Measurements from ENCODE around the gene COG5. TPM values are rescaled to one million over a fixed set of nuclear protein-coding genes. Genes with fewer than 3 reads are reported as not detected.

The COG5 gene
- total and polyA plus RNA-seq, 10 of the 15 experiments (the other 5 are each of a cell fraction or from before 2014, with no cell fraction given), result 5.5 to 27.9 (median 15.6) TPM

GRCh38 chr7:107505997-107506673, 57.6 kb downstream of the COG5 start:
- H3K4me2 ChIP-seq (ENCODE audit: control insufficient read depth, insufficient read depth), result no peak overlapping the region
- ChIA-PET RAD21 (ENCODE audit: unreplicated experiment) (no interaction called here), POLR2A (no interaction called here), CTCF (interaction anchor here (1.3 kb wide), 1 partner anchor 359 kb away, joined by 3 read pairs; no protein-coding TSS in a partner anchor), SMC1A (ENCODE audit: uncharacterized antibody, unreplicated experiment) (interaction anchor here (0.5 to 1.5 kb wide), 3 partner anchors 42 to 695 kb away, joined by 3 read pairs; no protein-coding TSS in a partner anchor)
- no peak overlapping the region for H3K27ac ChIP-seq (ENCODE audit: control insufficient read depth, insufficient read depth)
- intact Hi-C loops (cut with micrococcal nuclease; ENCODE audit: unreplicated experiment), result no loop called here
- no peak overlapping the region for H3K9ac ChIP-seq (ENCODE audit: control insufficient read depth, insufficient read depth, low read length)
- FAIRE-seq (no peak), ATAC-seq (no peak), DNase-seq (ENCODE audit: low read depth, low spot score) (no peak)
- no peak overlapping the region for H2AFZ ChIP-seq (ENCODE audit: control insufficient read depth, low read depth, low read length)
- BruUV-seq (replicated peaks), result no TSS peak
- H3K27me3 ChIP-seq (replicated peaks in 1 of 2; ENCODE audit: control insufficient read depth in 2 of 2, insufficient read depth in 2 of 2, low read length in 1 of 2), result no peaks in the 10 kb centered on the region
- 100% methylated on average over 2 of the region's 2 CpGs for WGBS (ENCODE audit: insufficient coverage, insufficient replicate concordance, low lambda C conversion rate, missing lambda C conversion rate)
- H3K79me2 ChIP-seq (ENCODE audit: control insufficient read depth, insufficient read depth, low read length), result no peaks in the 10 kb centered on the region
- H4K20me1 ChIP-seq (ENCODE audit: control insufficient read depth, insufficient read depth), result no peaks in the 10 kb centered on the region
- no peaks in the 10 kb centered on the region for H3K4me1 ChIP-seq (ENCODE audit: control insufficient read depth, insufficient read depth, low read length)
- no peaks in the 10 kb centered on the region for H3K9me3 ChIP-seq (replicated peaks; ENCODE audit: control insufficient read depth, insufficient read depth, low read length)
- TF ChIP-seq ESRRA (IDR thresholded peaks at IDR 0.05; ENCODE audit: low read length) (no peak), CREB1 (IDR thresholded peaks at IDR 0.05; ENCODE audit: low read depth) (no peak), ATF3 (IDR thresholded peaks at IDR 0.05; ENCODE audit: borderline replicate concordance, extremely low read depth, low read depth, low read length) (no peak), JUND (IDR thresholded peaks at IDR 0.05; ENCODE audit: low read depth, low read length) (no peak), MTA2 (IDR thresholded peaks at IDR 0.05; ENCODE audit: low read depth) (no peak), ZBED1 (IDR thresholded peaks at IDR 0.05; ENCODE audit: borderline replicate concordance) (no peak), GATAD2B (conservative IDR thresholded peaks at IDR 0.05; ENCODE audit: low read depth) (no peak), YBX1 (IDR thresholded peaks at IDR 0.05) (no peak), ETV6 (conservative IDR thresholded peaks at IDR 0.05 in 1 of 2, IDR thresholded peaks at IDR 0.05 in 1 of 2; ENCODE audit: borderline replicate concordance in 1 of 2, low read depth in 1 of 2) (no peak), ASH2L (IDR thresholded peaks at IDR 0.05; ENCODE audit: borderline replicate concordance, low read depth) (no peak), SIN3A (IDR thresholded peaks at IDR 0.05; ENCODE audit: low read depth, low read length) (no peak), SUPT20H (IDR thresholded peaks at IDR 0.05; ENCODE audit: borderline replicate concordance, control insufficient read depth, low read depth, low read length) (no peak), NFXL1 (IDR thresholded peaks at IDR 0.05; ENCODE audit: borderline replicate concordance) (no peak), SMAD1 (IDR thresholded peaks at IDR 0.05; ENCODE audit: low read depth, partially characterized antibody) (no peak), CREM (IDR thresholded peaks at IDR 0.05; ENCODE audit: low read depth) (no peak), ZBTB33 (IDR thresholded peaks at IDR 0.05) (no peak)
- no peak overlapping the region for H3K4me3 ChIP-seq
- peaks cover 0 to 6% of the 10 kb centered on the region in 2 experiments; a peak in 2 of 4 replicates for H3K36me3 ChIP-seq (ENCODE audit: control insufficient read depth in 2 of 2, insufficient read depth in 2 of 2, low read length in 1 of 2)
- in situ Hi-C loops (cut with MboI), result no loop called here
